ENCODE measurements around the gene MME.

The MME gene

GRCh38 chr3:155135003-155135402 is 54.9 kb downstream of the MME start:
- in situ Hi-C loops (cut with MboI; ENCODE audit: low sequenced_read_pairs), result no loop called here

GRCh38 chr3:155138677-155139076 is 58.6 kb downstream of the MME start:
- in situ Hi-C loops (cut with MboI; ENCODE audit: low sequenced_read_pairs), result no loop called here

GRCh38 chr3:155147588-155147987 is 67.5 kb downstream of the MME start:
- in situ Hi-C loops (cut with MboI; ENCODE audit: low sequenced_read_pairs), result no loop called here

GRCh38 chr3:155149494-155149893 is 69.4 kb downstream of the MME start:
- in situ Hi-C loops (cut with MboI; ENCODE audit: low sequenced_read_pairs), result no loop called here

GRCh38 chr3:155153242-155154186 is 73.4 kb downstream of the MME start:
- in situ Hi-C loops (cut with MboI; ENCODE audit: low sequenced_read_pairs), result no loop called here

GRCh38 chr3:155154255-155154654 is 74.1 kb downstream of the MME start:
- in situ Hi-C loops (cut with MboI; ENCODE audit: low sequenced_read_pairs), result no loop called here

- in situ Hi-C loops (cut with MboI; ENCODE audit: low sequenced_read_pairs), result no loop called here
Observed at GRCh38 chr3:155158346-155159037, 78.4 kb downstream of the MME start.

- in situ Hi-C loops (cut with MboI; ENCODE audit: low sequenced_read_pairs), result no loop called here
Observed at GRCh38 chr3:155159301-155159700, 79.2 kb downstream of the MME start.

- in situ Hi-C loops (cut with MboI; ENCODE audit: low sequenced_read_pairs), result no loop called here
Observed at GRCh38 chr3:155161640-155162292, 81.6 kb downstream of the MME start.

- in situ Hi-C loops (cut with MboI; ENCODE audit: low sequenced_read_pairs), result no loop called here
Observed at GRCh38 chr3:155164306-155164705, 84.2 kb downstream of the MME start.

GRCh38 chr3:155166441-155166840 is 86.3 kb downstream of the MME start:
- in situ Hi-C loops (cut with MboI; ENCODE audit: low sequenced_read_pairs), result no loop called here

GRCh38 chr3:155169197-155169596 is 89.1 kb downstream of the MME start:
- in situ Hi-C loops (cut with MboI; ENCODE audit: low sequenced_read_pairs), result no loop called here

GRCh38 chr3:155173771-155174170 is 93.7 kb downstream of the MME start:
- in situ Hi-C loops (cut with MboI; ENCODE audit: low sequenced_read_pairs), result no loop called here

GRCh38 chr3:155178810-155179436 is 98.8 kb downstream of the MME start:
- in situ Hi-C loops (cut with MboI; ENCODE audit: low sequenced_read_pairs), result no loop called here

GRCh38 chr3:155179437-155179827 is 99.3 kb downstream of the MME start:
- in situ Hi-C loops (cut with MboI; ENCODE audit: low sequenced_read_pairs), result no loop called here

GRCh38 chr3:155179966-155180757 is 100.0 kb downstream of the MME start:
- in situ Hi-C loops (cut with MboI; ENCODE audit: low sequenced_read_pairs), result no loop called here

GRCh38 chr3:155182467-155182866 is 102.3 kb downstream of the MME start:
- in situ Hi-C loops (cut with MboI; ENCODE audit: low sequenced_read_pairs), result no loop called here

- in situ Hi-C loops (cut with MboI; ENCODE audit: low sequenced_read_pairs), result no loop called here
Observed at GRCh38 chr3:155184011-155184410, 103.9 kb downstream of the MME start.

- in situ Hi-C loops (cut with MboI; ENCODE audit: low sequenced_read_pairs), result no loop called here
Observed at GRCh38 chr3:155185631-155186071, 105.5 kb downstream of the MME start.

GRCh38 chr3:155188031-155188430 is 107.9 kb downstream of the MME start:
- in situ Hi-C loops (cut with MboI; ENCODE audit: low sequenced_read_pairs), result no loop called here

Data from hTERT RPE-1 (cell line).